Caco-2 (cell line): ENCODE results near the gene HYDIN. TPM values are rescaled to one million over a fixed set of nuclear protein-coding genes. Genes with fewer than 3 reads are reported as not detected.

Experiments used
- BruUV-seq: library from RNA; stranded (reverse); fragments of 400-500 nt; replicated peaks from 2 replicates; lab custom pipeline; 2021; lab: Mats Ljungman, UMichigan
- CTCF ChIA-PET: fragments of 300-600 bp; sonication (Branson Sonifier 250); formaldehyde crosslinking; loops from one replicate; lab custom pipeline; 2022; ENCODE audit warnings: antibody characterized with exemption; lab: Charles Lee
- POLR2A ChIA-PET: fragments of 300-600 bp; sonication (Branson Sonifier 250); formaldehyde crosslinking; loops from one replicate; lab custom pipeline; 2022; ENCODE audit warnings: antibody characterized with exemption; lab: Charles Lee
- DNase-seq, 2 experiments: peaks; one replicate each; pipeline versions ENCODE4 v3.0.0 to v3.0.0-alpha.2; 2020 to 2022
- H3K27me3 ChIP-seq: replicated peaks from 2 replicates; pipeline ENCODE4 v1.6.0; 2011; ENCODE audit warnings: low read length; ENCODE audit not compliant: control insufficient read depth, insufficient read depth
- H3K36me3 ChIP-seq: 2 replicates; pipeline ENCODE4 v1.5.1; 2011; ENCODE audit warnings: low read length; ENCODE audit not compliant: control insufficient read depth, insufficient read depth
- H3K4me1 ChIP-seq: fragments of 250-450 bp; sonication (Bioruptor Pico); 2 replicates; pipeline ENCODE4 v1.5.1; 2020; ENCODE audit warnings: mild to moderate bottlenecking
- H3K4me3 ChIP-seq: 2 replicates; pipeline ENCODE4 v1.5.1; 2011; ENCODE audit warnings: low read depth, mild to moderate bottlenecking, control low read depth, low read length
- H3K9me3 ChIP-seq: fragments of 250-450 bp; sonication (Bioruptor Pico); 2 replicates; pipeline ENCODE4 v1.5.1; 2020; ENCODE audit warnings: mild to moderate bottlenecking, moderate library complexity
- H3K27ac Mint-ChIP-seq: one replicate; pipeline ENCODE4 v1.8.0; 2022; ENCODE audit warnings: mixed read lengths; ENCODE audit not compliant: unreplicated experiment
- H3K27me3 Mint-ChIP-seq: one replicate; pipeline ENCODE4 v1.8.0; 2022; ENCODE audit warnings: mixed read lengths; ENCODE audit not compliant: insufficient read depth, unreplicated experiment
- H3K36me3 Mint-ChIP-seq: one replicate; pipeline ENCODE4 v1.8.0; 2022; ENCODE audit warnings: mild to moderate bottlenecking, mixed read lengths; ENCODE audit not compliant: insufficient read depth, unreplicated experiment
- H3K4me1 Mint-ChIP-seq: one replicate; pipeline ENCODE4 v1.8.0; 2022; ENCODE audit warnings: low read depth, mixed read lengths; ENCODE audit not compliant: unreplicated experiment
- H3K4me3 Mint-ChIP-seq: one replicate; pipeline ENCODE4 v1.8.0; 2022; ENCODE audit warnings: mild to moderate bottlenecking, moderate library complexity, mixed read lengths; ENCODE audit not compliant: unreplicated experiment
- H3K9me3 Mint-ChIP-seq: one replicate; pipeline ENCODE4 v1.8.0; 2022; ENCODE audit warnings: mixed read lengths; ENCODE audit not compliant: unreplicated experiment
- CTCF ChIP-seq, 2 experiments: fragments of 200-600 bp in 1 of 2; IDR thresholded peaks; 1 replicate in 1 of 2; 2 replicates in 1 of 2; pipeline versions ENCODE4 v1.5.1 to v1.8.0; 2011 to 2022; ENCODE audit warnings: antibody characterized with exemption in 1 of 2, control low read depth in 1 of 2, inconsistent platforms in 1 of 2, low read depth in 1 of 2, low read length in 1 of 2, mild to moderate bottlenecking in 1 of 2, moderate library complexity in 1 of 2; ENCODE audit not compliant: insufficient read depth in 1 of 2, severe bottlenecking in 1 of 2, unreplicated experiment in 1 of 2
- intact Hi-C: fragments of 100-400 bp; cut with micrococcal nuclease; formaldehyde crosslinking; loops from one replicate; pipeline ENCODE4 v1.10.0; 2022; ENCODE audit not compliant: unreplicated experiment
- total RNA-seq: library from RNA; stranded (reverse); gene quantifications from 2 replicates; pipeline ENCODE4 v1.2.3, GENCODE V29; 2022

The HYDIN gene
- total RNA-seq, 1 experiment from 2014 or later: 0.68 TPM

GRCh38 chr16:70770291-70770625 lies 460.3 kb downstream of the HYDIN start:
- Histone ChIP-seq H3K9me3 (no peaks in the 10 kb centered on the region), H3K36me3 (no peaks in the 10 kb centered on the region; the same call in 1 of the 2 replicates), H3K27me3 (no peaks in the 10 kb centered on the region), H3K4me3 (no peak overlapping the region), H3K4me1 (no peaks in the 10 kb centered on the region)
- TF ChIP-seq CTCF (IDR thresholded peaks at IDR 0.05; ENCODE audit: insufficient read depth in 1 of 2, low read depth in 1 of 2, low read length in 1 of 2, severe bottlenecking in 1 of 2, unreplicated experiment in 1 of 2): no peak
- ChIA-PET CTCF (interaction anchor here (1.1 to 1.5 kb wide), 5 partner anchors 10 to 102 kb away, joined by 3 to 6 read pairs (median 5); no protein-coding TSS in a partner anchor), POLR2A (no interaction called here)
- Mint-ChIP-seq H3K27ac (no peak overlapping the region), H3K9me3 (no peaks in the 10 kb centered on the region), H3K4me3 (no peak overlapping the region), H3K4me1 (peaks cover 6% of the 10 kb centered on the region), H3K36me3 (peaks cover 49% of the 10 kb centered on the region), H3K27me3 (no peaks in the 10 kb centered on the region)
- no TSS peak for BruUV-seq
- no peak for DNase-seq
- intact Hi-C loops: loop anchor here (2.0 kb wide), 2 partner anchors 87 to 113 kb away; no protein-coding TSS in a partner anchor

- no peak overlapping the region for H3K4me3 ChIP-seq
- no peaks in the 10 kb centered on the region for H3K4me1 ChIP-seq
- no peak for TF ChIP-seq CTCF (IDR thresholded peaks at IDR 0.05; ENCODE audit: insufficient read depth in 1 of 2, low read depth in 1 of 2, low read length in 1 of 2, severe bottlenecking in 1 of 2, unreplicated experiment in 1 of 2)
- H3K27ac Mint-ChIP-seq: no peak overlapping the region
- CTCF ChIA-PET: interaction anchor here (0.6 to 1.3 kb wide), 2 partner anchors 23 to 1514 kb away, joined by 3 to 5 read pairs; no protein-coding TSS in a partner anchor
- no peaks in the 10 kb centered on the region for H3K9me3 ChIP-seq
- intact Hi-C loops: loop anchor here (2.0 kb wide), 2 partner anchors 87 to 113 kb away; no protein-coding TSS in a partner anchor
- no peaks in the 10 kb centered on the region; the same call in 1 of the 2 replicates for H3K36me3 ChIP-seq
- H3K27me3 Mint-ChIP-seq: no peaks in the 10 kb centered on the region
- peaks cover 45% of the 10 kb centered on the region for H3K36me3 Mint-ChIP-seq
- no peaks in the 10 kb centered on the region for H3K27me3 ChIP-seq
- H3K4me3 Mint-ChIP-seq: no peak overlapping the region
- no peaks in the 10 kb centered on the region for H3K9me3 Mint-ChIP-seq
- POLR2A ChIA-PET: no interaction called here
- H3K4me1 Mint-ChIP-seq: peaks cover 6% of the 10 kb centered on the region
- no TSS peak for BruUV-seq
- DNase-seq: no peak
Observed at GRCh38 chr16:70769761-70770160, 460.8 kb downstream of the HYDIN start.

GRCh38 chr16:70769131-70769530 lies 461.4 kb downstream of the HYDIN start:
- H3K27me3 Mint-ChIP-seq: no peaks in the 10 kb centered on the region
- no peaks in the 10 kb centered on the region for H3K4me1 ChIP-seq
- intact Hi-C loops: no loop called here
- ChIA-PET POLR2A (no interaction called here), CTCF (no interaction called here)
- no peak overlapping the region for H3K4me3 ChIP-seq
- H3K27ac Mint-ChIP-seq: no peak overlapping the region
- H3K36me3 ChIP-seq: no peaks in the 10 kb centered on the region; the same call in 1 of the 2 replicates
- H3K36me3 Mint-ChIP-seq: peaks cover 42% of the 10 kb centered on the region
- no peak for DNase-seq
- no peaks in the 10 kb centered on the region for H3K27me3 ChIP-seq
- no peak for TF ChIP-seq CTCF (IDR thresholded peaks at IDR 0.05; ENCODE audit: insufficient read depth in 1 of 2, low read depth in 1 of 2, low read length in 1 of 2, severe bottlenecking in 1 of 2, unreplicated experiment in 1 of 2)
- no peak overlapping the region for H3K4me3 Mint-ChIP-seq
- H3K9me3 Mint-ChIP-seq: no peaks in the 10 kb centered on the region
- BruUV-seq: no TSS peak
- no peaks in the 10 kb centered on the region for H3K9me3 ChIP-seq
- peaks cover 6% of the 10 kb centered on the region for H3K4me1 Mint-ChIP-seq
